ENCODE data around the gene TUBGCP4.
"Not testable (repeated sequence)": the region's sequence is repeated elsewhere in the genome, so short reads cannot be mapped to it uniquely, and the experiment has no call there.

TUBGCP4 gene

GRCh38 chr15:43393592-43393991 lies 22.7 kb downstream of the TUBGCP4 start:
- DNase-seq (ENCODE audit: low read depth, low spot score); H3K4me3 ChIP-seq (ENCODE audit: low read length): not testable (repeated sequence)

GRCh38 chr15:43402255-43402654 lies 31.4 kb downstream of the TUBGCP4 start:
- no peak for DNase-seq (ENCODE audit: low read depth, low spot score)
- no peak overlapping the region for H3K4me3 ChIP-seq (ENCODE audit: low read length)

- DNase-seq (ENCODE audit: low read depth, low spot score): no peak
Measured at GRCh38 chr15:43403616-43404015, 32.7 kb downstream of the TUBGCP4 start.

GRCh38 chr15:43404130-43404529 lies 33.2 kb downstream of the TUBGCP4 start:
- H3K4me3 ChIP-seq (ENCODE audit: low read length): no peak overlapping the region
- no peak for DNase-seq (ENCODE audit: low read depth, low spot score)

More at GRCh38 chr15:43403616-43404015, 32.7 kb downstream of the TUBGCP4 start:
- H3K4me3 ChIP-seq (ENCODE audit: low read length): no peak overlapping the region

DNA sequence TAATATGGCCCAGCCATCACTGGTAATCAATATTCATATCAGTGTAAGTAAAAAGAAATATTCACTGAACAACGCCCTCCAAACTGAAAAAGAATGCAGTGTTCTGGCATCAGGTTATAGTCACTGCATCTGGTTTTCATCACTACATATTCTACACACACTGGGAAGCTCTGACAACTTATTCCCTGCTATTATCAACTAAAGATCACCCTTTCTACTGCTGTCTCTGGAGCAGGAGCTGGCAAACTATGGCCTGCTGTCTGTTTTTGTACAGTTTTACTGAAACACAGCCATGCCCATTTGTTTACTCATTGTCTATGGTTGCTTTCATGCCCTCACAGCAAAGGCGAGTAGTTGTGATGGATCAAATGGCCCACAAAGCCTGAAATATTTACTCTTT lies 35.3 kb downstream of the TUBGCP4 start:
- no peak overlapping the region for H3K4me3 ChIP-seq (ENCODE audit: low read length)
- DNase-seq (ENCODE audit: low read depth, low spot score): no peak

DNA sequence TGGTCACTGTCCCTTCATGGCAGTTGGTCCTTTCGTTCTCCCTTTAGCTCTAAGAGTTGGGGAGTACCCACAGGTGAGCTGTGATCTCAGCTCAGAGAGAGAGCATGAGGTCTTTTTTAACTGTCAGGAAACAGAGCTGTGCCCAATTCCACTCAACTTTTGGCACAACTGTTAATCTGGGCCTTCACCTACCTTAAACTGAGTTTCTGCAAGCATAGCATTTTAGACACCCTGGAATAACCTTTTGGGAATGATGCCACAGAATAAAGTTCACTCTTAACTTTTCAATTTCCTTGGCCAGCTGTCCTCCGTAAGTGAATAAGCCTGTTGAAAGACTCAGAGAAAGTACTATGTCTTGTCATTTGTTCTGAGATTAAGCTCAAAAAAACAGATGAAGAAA lies 35.9 kb downstream of the TUBGCP4 start:
- H3K4me3 ChIP-seq (ENCODE audit: low read length): no peak overlapping the region
- DNase-seq (ENCODE audit: low read depth, low spot score): no peak

DNA sequence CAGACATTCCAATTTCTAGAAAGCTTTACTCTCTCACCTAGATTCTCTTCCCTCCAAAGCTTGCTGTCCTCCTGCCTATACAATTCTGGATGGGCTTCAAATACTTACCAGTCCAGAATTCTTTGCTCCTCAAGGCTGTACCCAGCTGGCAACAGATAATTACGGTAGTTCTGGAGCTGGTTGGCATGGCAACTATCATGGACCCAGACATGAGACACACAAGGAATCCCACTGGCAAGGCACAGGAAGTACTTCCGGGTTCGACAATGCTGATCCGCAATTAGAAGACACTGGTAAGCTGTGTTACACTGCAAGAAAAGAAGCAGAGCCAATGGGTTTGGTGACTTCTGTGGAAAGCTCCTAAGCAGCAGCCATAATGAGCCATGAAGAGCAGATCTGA lies 37.9 kb downstream of the TUBGCP4 start:
- no peak for DNase-seq (ENCODE audit: low read depth, low spot score)

DNA sequence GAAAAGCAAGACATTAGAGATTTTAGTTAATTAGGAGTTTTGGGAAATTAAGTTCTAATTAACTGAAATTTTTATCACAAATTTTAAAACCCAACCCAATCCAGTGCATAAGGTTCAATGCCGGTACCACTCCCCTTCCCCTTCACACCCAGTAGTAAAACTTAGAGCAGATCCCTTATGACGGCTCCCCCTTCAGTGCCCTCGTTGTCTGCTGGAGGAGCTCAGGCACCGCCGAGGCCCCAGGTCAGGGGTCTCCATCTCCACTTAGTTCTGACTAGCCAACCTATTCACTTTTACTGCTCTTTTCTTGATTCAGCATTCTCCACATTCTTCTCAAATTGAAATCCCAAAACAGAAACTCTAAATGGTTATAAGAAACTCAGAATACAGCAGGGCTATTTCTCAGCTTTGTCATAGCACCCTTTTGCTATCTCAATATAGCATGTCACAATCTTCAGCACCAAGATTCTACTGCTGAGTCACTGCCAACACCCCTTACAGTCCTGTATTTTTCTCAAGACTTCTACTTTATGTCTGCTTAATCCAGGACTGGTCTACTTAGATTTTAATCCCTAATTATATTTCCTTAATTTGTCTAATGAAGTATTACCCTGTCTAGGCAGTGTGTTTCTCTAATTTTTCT lies 39.8 kb downstream of the TUBGCP4 start:
- no peak overlapping the region for H3K4me3 ChIP-seq (ENCODE audit: low read length)
- DNase-seq (ENCODE audit: low read depth, low spot score): no peak

More for the DNA sequence above, 37.9 kb downstream of the TUBGCP4 start:
- no peak overlapping the region for H3K4me3 ChIP-seq (ENCODE audit: low read length)

DNA sequence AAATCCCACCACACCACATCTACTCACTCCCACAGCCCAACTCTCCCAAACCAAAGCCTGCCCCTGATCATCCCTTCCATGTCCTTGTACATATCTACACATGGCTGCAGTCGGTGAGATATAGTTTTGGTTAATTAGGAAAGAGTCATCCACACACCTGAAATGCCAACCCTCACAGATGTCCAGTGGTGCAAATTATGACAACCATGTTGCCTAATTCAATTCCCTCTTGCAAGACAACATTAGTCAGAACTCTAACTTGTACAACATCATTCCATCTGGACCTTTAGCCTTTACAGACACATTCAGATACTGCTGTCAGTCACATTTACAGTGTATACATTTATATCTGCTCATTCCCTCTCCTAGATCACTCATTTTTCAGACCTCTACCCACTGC lies 41.2 kb downstream of the TUBGCP4 start:
- H3K4me3 ChIP-seq (ENCODE audit: low read length): no peak overlapping the region
- DNase-seq (ENCODE audit: low read depth, low spot score): no peak

DNA sequence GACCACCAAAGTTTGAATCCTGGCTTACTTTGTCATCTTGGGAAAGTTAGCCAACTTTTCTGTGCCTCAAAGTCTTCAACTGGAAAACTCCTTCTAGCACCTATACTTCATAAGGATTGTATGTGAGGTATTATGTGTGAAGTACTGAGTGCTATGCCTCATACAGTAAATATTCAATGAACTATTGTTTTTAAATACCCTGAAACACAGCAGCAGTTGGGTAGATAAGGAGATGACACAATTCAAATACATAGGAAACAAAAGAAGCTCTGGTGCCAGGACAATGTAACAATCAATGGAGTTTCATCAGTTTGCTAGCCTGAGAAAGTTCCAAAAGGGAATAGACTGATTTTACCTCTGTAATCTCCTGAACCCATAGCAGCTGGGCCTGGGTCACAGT lies 43.3 kb downstream of the TUBGCP4 start:
- no peak for DNase-seq (ENCODE audit: low read depth, low spot score)
- no peak overlapping the region for H3K4me3 ChIP-seq (ENCODE audit: low read length)

DNA sequence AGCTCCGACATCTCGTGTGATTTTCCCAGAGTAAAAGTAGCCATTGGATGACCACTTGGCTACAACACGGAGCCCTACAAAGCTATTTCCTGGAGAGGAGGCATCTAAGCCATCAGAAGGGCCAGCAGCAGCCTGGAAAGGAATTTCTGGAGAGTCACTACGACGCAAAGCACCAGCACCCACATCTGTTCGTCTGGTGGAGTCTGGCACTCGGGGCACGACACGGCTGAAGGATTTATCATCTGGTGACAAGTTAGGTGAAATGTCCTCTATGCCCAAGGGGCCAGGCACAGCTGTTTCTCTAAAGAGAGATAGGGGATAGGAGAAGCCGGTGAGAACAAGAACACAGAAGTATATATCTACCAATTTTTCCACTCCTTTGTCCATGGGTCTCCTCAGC lies 49.5 kb downstream of the TUBGCP4 start:
- DNase-seq (ENCODE audit: low read depth, low spot score): no peak
- H3K4me3 ChIP-seq (ENCODE audit: low read length): no peak overlapping the region

- DNase-seq (ENCODE audit: low read depth, low spot score): no peak
Measured at GRCh38 chr15:43420876-43421275, 50.0 kb downstream of the TUBGCP4 start.

GRCh38 chr15:43423793-43424192 lies 52.9 kb downstream of the TUBGCP4 start:
- H3K4me3 ChIP-seq (ENCODE audit: low read length): no peak overlapping the region
- no peak for DNase-seq (ENCODE audit: low read depth, low spot score)

More at GRCh38 chr15:43420876-43421275, 50.0 kb downstream of the TUBGCP4 start:
- H3K4me3 ChIP-seq (ENCODE audit: low read length): no peak overlapping the region

- H3K4me3 ChIP-seq (ENCODE audit: low read length): no peak overlapping the region
- DNase-seq (ENCODE audit: low read depth, low spot score): no peak
Measured at GRCh38 chr15:43429687-43430086, 58.8 kb downstream of the TUBGCP4 start.

DNA sequence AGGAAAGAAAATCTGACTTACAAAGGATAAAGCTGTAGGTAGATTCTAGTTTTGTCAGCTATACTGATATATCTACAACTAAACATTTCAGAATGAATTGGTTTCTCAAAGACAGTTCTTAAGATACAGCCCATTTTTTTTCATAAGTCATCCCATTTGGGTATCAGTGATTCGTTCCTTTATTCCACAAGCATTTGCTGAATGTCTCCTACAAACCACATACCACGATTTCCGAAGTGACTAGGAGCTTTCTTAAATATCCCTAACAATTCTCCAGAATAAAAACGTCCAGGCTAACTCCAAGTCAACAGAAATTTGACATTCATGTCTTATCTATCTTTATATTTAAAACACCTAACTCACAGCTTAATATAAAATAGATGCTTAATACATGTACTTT lies 62.3 kb downstream of the TUBGCP4 start:
- H3K4me3 ChIP-seq (ENCODE audit: low read length): no peak overlapping the region
- DNase-seq (ENCODE audit: low read depth, low spot score): no peak

DNA sequence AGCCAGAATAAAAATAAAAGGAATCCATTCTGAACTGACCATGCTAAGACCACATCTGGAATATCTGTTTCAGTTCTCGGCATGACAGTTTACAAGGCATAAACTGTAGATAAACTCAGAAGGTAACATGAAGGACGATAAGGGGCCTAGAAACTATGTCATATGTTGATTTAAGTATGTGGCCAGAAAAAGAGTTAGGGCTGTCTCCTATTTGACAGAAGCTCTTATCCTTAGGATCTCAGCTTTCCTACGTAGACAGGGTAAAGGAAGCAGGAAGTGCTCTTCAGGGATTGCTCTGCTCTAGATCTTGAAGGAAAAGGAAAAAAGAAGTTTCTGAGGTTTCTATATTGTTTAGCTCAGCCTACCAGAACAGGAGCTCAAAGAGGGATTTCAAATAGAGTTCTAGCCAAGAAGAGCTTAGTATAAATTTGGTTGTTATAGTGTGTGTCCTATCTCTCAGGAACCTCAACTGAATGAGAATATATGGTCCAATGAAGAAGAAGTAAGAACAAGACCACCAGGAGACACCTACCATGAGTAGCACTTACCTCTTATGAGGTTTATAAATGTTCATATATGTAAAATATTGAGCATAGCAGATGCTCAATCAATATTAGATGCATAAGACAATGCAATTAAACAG lies 62.9 kb downstream of the TUBGCP4 start:
- DNase-seq (ENCODE audit: low read depth, low spot score): no peak

DNA sequence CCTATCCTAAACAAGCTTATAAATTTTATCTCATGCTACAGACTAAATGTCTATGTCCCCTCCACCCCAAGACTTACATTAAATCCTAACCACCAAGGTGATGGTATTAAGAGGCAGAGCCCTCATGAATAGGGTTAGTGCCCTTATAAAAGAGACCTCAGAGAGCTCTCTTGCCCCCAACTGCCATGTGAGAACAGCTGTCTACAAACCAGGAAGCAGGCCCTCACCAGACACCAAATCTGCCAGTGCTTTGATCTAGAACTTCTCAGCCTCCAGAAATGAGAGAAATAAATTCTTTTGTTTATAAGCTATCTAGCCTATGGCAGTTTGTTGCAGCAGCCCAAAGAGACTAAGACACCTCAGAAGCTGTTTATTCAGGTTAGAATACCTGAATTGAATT lies 63.5 kb downstream of the TUBGCP4 start:
- H3K4me3 ChIP-seq (ENCODE audit: low read length): no peak overlapping the region

More for the DNA sequence above, 62.9 kb downstream of the TUBGCP4 start:
- no peak overlapping the region for H3K4me3 ChIP-seq (ENCODE audit: low read length)

DNA sequence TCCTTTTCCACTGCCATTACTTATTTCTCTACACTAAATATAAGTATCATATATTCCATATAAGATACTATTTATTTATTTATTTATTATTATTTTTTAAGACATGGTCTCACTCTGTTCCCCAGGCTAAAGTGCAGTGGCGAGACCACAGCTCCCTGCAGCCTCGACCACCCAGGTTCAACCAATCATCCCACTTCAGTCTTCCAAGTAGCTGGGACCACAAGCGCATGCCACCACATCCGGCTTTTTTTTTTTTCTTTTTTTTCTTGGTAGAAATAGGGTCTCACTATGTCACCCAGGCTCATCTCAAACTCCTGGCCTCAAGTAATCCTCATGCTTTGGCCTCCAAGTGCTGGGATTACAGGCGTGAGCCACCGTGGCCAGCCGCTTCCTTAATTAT lies 65.5 kb downstream of the TUBGCP4 start:
- H3K4me3 ChIP-seq (ENCODE audit: low read length): no peak overlapping the region
- peak; percentile 65 for DNase-seq (ENCODE audit: low read depth, low spot score)

More for the DNA sequence above, 63.5 kb downstream of the TUBGCP4 start:
- DNase-seq (ENCODE audit: low read depth, low spot score): peak; percentile 62

- no peak for DNase-seq (ENCODE audit: low read depth, low spot score)
- no peak overlapping the region for H3K4me3 ChIP-seq (ENCODE audit: low read length)
Measured at GRCh38 chr15:43439268-43439667, 68.4 kb downstream of the TUBGCP4 start.

GRCh38 chr15:43440721-43441281 lies 69.9 kb downstream of the TUBGCP4 start:
- DNase-seq (ENCODE audit: low read depth, low spot score): peak; percentile 61

DNA sequence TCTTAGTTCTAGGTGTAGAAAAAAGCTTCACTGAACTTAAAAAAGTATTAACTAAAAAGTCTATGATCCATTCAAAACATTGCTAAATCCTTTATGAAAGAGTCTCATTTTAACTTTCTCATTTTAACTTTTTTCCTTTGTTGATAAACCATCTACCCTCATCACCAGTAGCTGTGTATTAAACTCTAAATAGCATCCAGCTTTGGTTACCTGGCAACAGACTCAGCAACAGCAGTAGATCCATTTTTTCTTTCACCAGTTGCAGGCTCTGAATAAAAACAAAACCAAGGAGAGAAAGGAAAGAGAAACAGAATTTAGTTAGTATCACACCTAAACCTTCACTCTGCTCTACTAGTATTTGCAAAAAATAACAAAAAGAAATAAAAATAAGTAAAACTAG lies 70.4 kb downstream of the TUBGCP4 start:
- DNase-seq (ENCODE audit: low read depth, low spot score): peak; percentile 8
- no peak overlapping the region for H3K4me3 ChIP-seq (ENCODE audit: low read length)

More at GRCh38 chr15:43440721-43441281, 69.9 kb downstream of the TUBGCP4 start:
- H3K4me3 ChIP-seq (ENCODE audit: low read length): no peak overlapping the region

All from Jurkat, Clone E6-1 (cell line).